Renal cortical epithelial cell (primary cell): ENCODE results near the gene UIMC1. TPM values are rescaled to one million over a fixed set of nuclear protein-coding genes. Genes with fewer than 3 reads are reported as not detected.
"Not testable (repeated sequence)": the region's sequence is repeated elsewhere in the genome, so short reads cannot be mapped to it uniquely, and the experiment has no call there.

ENCODE experiments used
- DNase-seq: peaks from one replicate; pipeline ENCODE4 v3.0.0-alpha.2; 2011; ENCODE audit warnings: low read depth
- total RNA-seq: library from RNA; depleted of rRNA; stranded (reverse); fragments of >200 nt; gene quantifications from 2 replicates; pipeline ENCODE4 v1.2.3, GENCODE V29; 2014

The UIMC1 gene
- total RNA-seq, 1 donor from 2014 or later, result 35.1 TPM

GRCh38 chr5:177008716-177009115, 2.1 kb upstream of the UIMC1 start:
- DNase-seq, result no peak

GRCh38 chr5:177005619-177006264, 837 bp downstream of the UIMC1 start:
- peak; percentile 54 for DNase-seq

GRCh38 chr5:177004961-177005360, 1.6 kb downstream of the UIMC1 start:
- DNase-seq, result no peak

GRCh38 chr5:177003649-177004048, 2.9 kb downstream of the UIMC1 start:
- no peak for DNase-seq

- not testable (repeated sequence) for DNase-seq
These were observed 7.1 kb downstream of the UIMC1 start for GRCh38 chr5:176999526-176999925.

GRCh38 chr5:176998828-176999227, 7.8 kb downstream of the UIMC1 start:
- no peak for DNase-seq

GRCh38 chr5:176996780-176997179, 9.8 kb downstream of the UIMC1 start:
- DNase-seq, result no peak

- DNase-seq, result peak; percentile 78
These were observed 10.4 kb downstream of the UIMC1 start for GRCh38 chr5:176995896-176996767.

- no peak for DNase-seq
These were observed 11.5 kb downstream of the UIMC1 start for GRCh38 chr5:176995122-176995490.

- DNase-seq, result peak; percentile 81
These were observed 12.0 kb downstream of the UIMC1 start for GRCh38 chr5:176994460-176995121.

- not testable (repeated sequence) for DNase-seq
These were observed 13.5 kb downstream of the UIMC1 start for GRCh38 chr5:176993081-176993480.

GRCh38 chr5:176987583-176987982, 19.0 kb downstream of the UIMC1 start:
- DNase-seq, result no peak

GRCh38 chr5:176986280-176986679, 20.3 kb downstream of the UIMC1 start:
- no peak for DNase-seq

- no peak for DNase-seq
These were observed 21.1 kb downstream of the UIMC1 start for GRCh38 chr5:176985516-176985915.

- DNase-seq, result not testable (repeated sequence)
These were observed 22.4 kb downstream of the UIMC1 start for GRCh38 chr5:176984176-176984575.

- not testable (repeated sequence) for DNase-seq
These were observed 23.0 kb downstream of the UIMC1 start for GRCh38 chr5:176983593-176983992.

- not testable (repeated sequence) for DNase-seq
These were observed 23.5 kb downstream of the UIMC1 start for GRCh38 chr5:176983112-176983511.

- DNase-seq, result no peak
These were observed 25.8 kb downstream of the UIMC1 start for GRCh38 chr5:176980818-176981217.

GRCh38 chr5:176979669-176980068, 26.9 kb downstream of the UIMC1 start:
- no peak for DNase-seq

- no peak for DNase-seq
These were observed 40.9 kb downstream of the UIMC1 start for GRCh38 chr5:176965633-176966032.

GRCh38 chr5:176959051-176959450, 47.5 kb downstream of the UIMC1 start:
- peak; percentile 56 for DNase-seq

- no peak for DNase-seq
These were observed 49.8 kb downstream of the UIMC1 start for GRCh38 chr5:176956756-176957155.

GRCh38 chr5:176955895-176956294, 50.7 kb downstream of the UIMC1 start:
- DNase-seq, result peak; percentile 43
